HCT116 (cell line): ENCODE data around the gene ADAM10. TPM values are rescaled to one million over a fixed set of nuclear protein-coding genes. Genes with fewer than 3 reads are reported as not detected.

Source experiments
- ATAC-seq: fragments of 200-7000 bp; cut with Tn5 transposase; 2 replicates; pipeline ENCODE4 v1.9.1; 2020; ENCODE audit warnings: mild to moderate bottlenecking, moderate library complexity
- BruUV-seq: library from RNA; stranded (reverse); fragments of 400-500 nt; replicated peaks from 2 replicates; lab custom pipeline; 2021; lab: Mats Ljungman, UMichigan
- CTCF ChIA-PET: fragments of 300-600 bp; sonication (Branson Sonifier 250); formaldehyde crosslinking; loops from one replicate; lab custom pipeline; 2021; ENCODE audit warnings: antibody characterized with exemption; lab: Charles Lee
- POLR2A ChIA-PET: fragments of 300-600, 350-600 bp; sonication (Branson Sonifier 250); formaldehyde crosslinking; loops from one replicate; lab custom pipeline; 2021; ENCODE audit warnings: antibody characterized with exemption; lab: Charles Lee
- RAD21 ChIA-PET, 2 experiments: fragments of 300-600 bp; sonication (Branson Sonifier 250); formaldehyde crosslinking; loops; one replicate each; lab custom pipeline; 2023; ENCODE audit warnings: low total read pairs in 2 of 2; ENCODE audit not compliant: uncharacterized antibody in 2 of 2, unreplicated experiment in 2 of 2, low non-redundant PET in 1 of 2; lab: Charles Lee
- DNase-seq: peaks from one replicate; pipeline ENCODE4 v3.0.0-alpha.2; 2010; ENCODE audit warnings: low read depth, low spot score
- H2AFZ ChIP-seq: fragments of 200-600 bp; shearing (Covaris generic), sonication (generic); 2 replicates; pipeline ENCODE4 v1.6.1; 2017; ENCODE audit warnings: low read depth, mixed run types, mixed read lengths, antibody characterized with exemption, low read length; ENCODE audit not compliant: poor library complexity, severe bottlenecking
- H3K27ac ChIP-seq: 2 replicates; pipeline ENCODE4 v1.5.1; 2012; ENCODE audit warnings: low read depth, low read length
- H3K27me3 ChIP-seq: fragments of 200-600 bp; sonication (generic); 2 replicates; pipeline ENCODE4 v1.6.1; 2016; ENCODE audit warnings: mixed run types, low read length, mixed read lengths; ENCODE audit not compliant: insufficient read depth
- H3K36me3 ChIP-seq, 2 experiments: fragments of 200-500 bp in 1 of 2; fragments of 200-600 bp in 1 of 2; sonication (Bioruptor generic) in 1 of 2; sonication (generic) in 1 of 2; 2 replicates each; pipeline versions ENCODE4 v1.5.1 to v1.6.1; 2014 to 2016; ENCODE audit warnings: low read length in 2 of 2, inconsistent platforms in 1 of 2, mixed read lengths in 1 of 2, mixed run types in 1 of 2; ENCODE audit not compliant: insufficient read depth in 2 of 2, control insufficient read depth in 1 of 2
- H3K4me1 ChIP-seq, 2 experiments: fragments of 200-600 bp in 1 of 2; sonication (generic) in 1 of 2; 2 replicates each; pipeline versions ENCODE4 v1.5.1 to v1.6.1; 2012 to 2017; ENCODE audit warnings: low read length in 2 of 2, inconsistent platforms in 1 of 2, mild to moderate bottlenecking in 1 of 2, mixed read lengths in 1 of 2, mixed run types in 1 of 2, moderate library complexity in 1 of 2; ENCODE audit not compliant: insufficient read depth in 2 of 2, control insufficient read depth in 1 of 2
- H3K4me2 ChIP-seq: fragments of 200-600 bp; sonication (generic); 2 replicates; pipeline ENCODE4 v1.6.1; 2017; ENCODE audit warnings: mixed run types, low read length, mixed read lengths
- H3K4me3 ChIP-seq, 2 experiments: fragments of 200-600 bp in 1 of 2; sonication (generic) in 1 of 2; replicated peaks in 1 of 2; 2 replicates each; pipeline ENCODE4 v1.5.1; 2011 to 2016; ENCODE audit warnings: low read length in 2 of 2, control low read depth in 1 of 2, low read depth in 1 of 2, mild to moderate bottlenecking in 1 of 2, mixed read lengths in 1 of 2, mixed run types in 1 of 2
- H3K79me2 ChIP-seq: fragments of 200-600 bp; sonication (generic); 2 replicates; pipeline ENCODE4 v1.6.1; 2017; ENCODE audit warnings: mild to moderate bottlenecking, mixed run types, low read length, moderate library complexity, mixed read lengths; ENCODE audit not compliant: insufficient read depth
- H3K9ac ChIP-seq: fragments of 200-600 bp; sonication (generic); 2 replicates; pipeline ENCODE4 v1.6.1; 2016; ENCODE audit warnings: low read length, mixed read lengths
- H3K9me2 ChIP-seq: fragments of 200-600 bp; sonication (generic), shearing (Covaris generic); 2 replicates; pipeline ENCODE4 v1.6.1; 2017; ENCODE audit warnings: mixed run types, mild to moderate bottlenecking, moderate library complexity; ENCODE audit not compliant: insufficient read depth
- H3K9me3 ChIP-seq, 2 experiments: fragments of 200-500 bp in 1 of 2; fragments of 200-600 bp in 1 of 2; sonication (Bioruptor generic) in 1 of 2; sonication (generic) in 1 of 2; 2 replicates each; pipeline ENCODE4 v1.6.1; 2014 to 2017; ENCODE audit warnings: low read length in 2 of 2, mixed read lengths in 2 of 2, inconsistent platforms in 1 of 2, low read depth in 1 of 2, mild to moderate bottlenecking in 1 of 2, mixed run types in 1 of 2, moderate library complexity in 1 of 2; ENCODE audit not compliant: control insufficient read depth in 1 of 2, insufficient read depth in 1 of 2
- H4K20me1 ChIP-seq: fragments of 200-600 bp; sonication (generic), shearing (Covaris generic); 2 replicates; pipeline ENCODE4 v1.6.1; 2017; ENCODE audit warnings: mixed run types, mild to moderate bottlenecking, moderate library complexity; ENCODE audit not compliant: insufficient read depth
- EZH2 ChIP-seq: fragments of 200-600 bp; sonication (generic); IDR thresholded peaks from 2 replicates; pipeline ENCODE4 v1.6.1; 2017; ENCODE audit warnings: antibody characterized with exemption, mixed run types
- EZH2phosphoT487 ChIP-seq: fragments of 200-600 bp; IDR thresholded peaks from 2 replicates; pipeline ENCODE4 v1.6.1; 2018; ENCODE audit warnings: antibody characterized with exemption, borderline replicate concordance
- FOSL1 ChIP-seq: IDR thresholded peaks from 2 replicates; pipeline ENCODE4 v1.6.1; 2012; ENCODE audit warnings: low read depth
- MAX ChIP-seq: IDR thresholded peaks from 2 replicates; pipeline ENCODE4 v1.6.1; 2012
- POLR2A ChIP-seq: IDR thresholded peaks from 2 replicates; pipeline ENCODE4 v1.7.0; 2011; ENCODE audit warnings: borderline replicate concordance; ENCODE audit not compliant: insufficient read depth, insufficient read length; ENCODE audit errors: extremely low read depth
- RAD21 ChIP-seq: IDR thresholded peaks from 2 replicates; pipeline ENCODE4 v1.6.1; 2012; ENCODE audit warnings: low read depth, mild to moderate bottlenecking
- SIN3A ChIP-seq: IDR thresholded peaks from 2 replicates; pipeline ENCODE4 v1.6.1; 2012; ENCODE audit warnings: low read depth
- SP1 ChIP-seq: IDR thresholded peaks from 2 replicates; pipeline ENCODE4 v1.6.1; 2012; ENCODE audit warnings: low read depth
- SRF ChIP-seq: IDR thresholded peaks from 2 replicates; pipeline ENCODE4 v1.6.1; 2012; ENCODE audit warnings: low read depth
- TCF7L2 ChIP-seq: IDR thresholded peaks from 2 replicates; pipeline ENCODE4 v1.7.0; 2011; ENCODE audit warnings: borderline replicate concordance, inconsistent platforms; ENCODE audit not compliant: insufficient read depth, insufficient read length; ENCODE audit errors: extremely low read depth
- ZFX ChIP-seq: fragments of 450-650 bp; IDR thresholded peaks from 2 replicates; pipeline ENCODE4 v1.6.1; 2017
- ZNF274 ChIP-seq: fragments of 200-500 bp; sonication (Bioruptor generic); IDR thresholded peaks from 2 replicates; pipeline ENCODE4 v1.6.1; 2014; ENCODE audit warnings: mild to moderate bottlenecking, low read depth, low read length, inconsistent platforms
- intact Hi-C: fragments of 100-400 bp; cut with micrococcal nuclease; formaldehyde crosslinking; loops from 2 replicates; pipeline ENCODE4 v1.10.0; 2022
- total RNA-seq: library from RNA; stranded (reverse); gene quantifications from one replicate; pipeline ENCODE4 v1.2.1, GENCODE V29; 2021; ENCODE audit not compliant: unreplicated experiment

The ADAM10 gene
- total RNA-seq, 1 experiment from 2014 or later, result 158 TPM

- Histone ChIP-seq H3K79me2 (peaks cover 58% of the 10 kb centered on the region), H4K20me1 (no peaks in the 10 kb centered on the region), H3K4me3 (peak overlapping the region; percentile 89 to 94), H3K4me2 (peak overlapping the region; percentile 98), H3K9me3 (no peaks in the 10 kb centered on the region), H3K36me3 (no peaks in the 10 kb centered on the region), H3K27ac (peak overlapping the region; percentile 94), H2AFZ (no peak overlapping the region), H3K9ac (peak overlapping the region; percentile 81), H3K4me1 (peaks cover 10 to 18% of the 10 kb centered on the region in 2 experiments), H3K9me2 (no peaks in the 10 kb centered on the region), H3K27me3 (no peaks in the 10 kb centered on the region)
- ChIA-PET POLR2A (no interaction called here), CTCF (no interaction called here), RAD21 (no interaction called here)
- TSS peak; percentile 58 for BruUV-seq
- ATAC-seq (no peak), DNase-seq (no peak)
- intact Hi-C loops, result no loop called here
- peak; percentile 21; the same call in 1 of the 2 replicates for TF ChIP-seq MAX
- no peak for TF ChIP-seq EZH2phosphoT487
- no peak for TF ChIP-seq ZFX
- 0 out of 2 replicates have a peak, but pooled peaks have one; percentile 23 for TF ChIP-seq SIN3A
These were observed 1.3 kb downstream of the ADAM10 start for GRCh38 chr15:58748040-58748851.

- ChIA-PET CTCF (no interaction called here), RAD21 (no interaction called here)
- Histone ChIP-seq H3K79me2 (peaks cover 78% of the 10 kb centered on the region), H3K4me3 (no peak overlapping the region), H3K4me1 (peaks cover 10 to 18% of the 10 kb centered on the region in 2 experiments), H3K4me2 (no peak overlapping the region), H3K27me3 (no peaks in the 10 kb centered on the region), H2AFZ (no peak overlapping the region), H3K9ac (no peak overlapping the region), H3K9me3 (no peaks in the 10 kb centered on the region), H4K20me1 (no peaks in the 10 kb centered on the region)
- ATAC-seq, result no peak
- no TSS peak for BruUV-seq
- TF ChIP-seq FOSL1 (no peak), POLR2A (no peak), SIN3A (no peak), EZH2 (no peak), SRF (no peak), EZH2phosphoT487 (no peak), SP1 (no peak), TCF7L2 (no peak), ZNF274 (no peak), RAD21 (no peak)
- TF ChIP-seq, all 23 proteins: peak for 0
- Histone ChIP-seq H3K27ac (no peak overlapping the region), H3K9me2 (no peaks in the 10 kb centered on the region), H3K36me3 (no peaks in the 10 kb centered on the region)
- intact Hi-C loops, result no loop called here
- DNase-seq, result no peak
- POLR2A ChIA-PET, result interaction anchor here (0.9 kb wide), 1 partner anchor 21 kb away, joined by 3 read pairs; no protein-coding TSS in a partner anchor
These were observed 3.3 kb downstream of the ADAM10 start for GRCh38 chr15:58746174-58746573.
